GM19025 (cell line): Measurements from ENCODE around the gene TCTN1.
"Not testable (repeated sequence)": the region's sequence is repeated elsewhere in the genome, so short reads cannot be mapped to it uniquely, and the experiment has no call there.

Experiments used
- ATAC-seq: cut with Tn5 transposase; IDR thresholded peaks from one replicate; pipeline ENCODE4 v1.9.1; 2021; ENCODE audit warnings: mild to moderate bottlenecking, low read depth, moderate library complexity; ENCODE audit not compliant: unreplicated experiment

The TCTN1 gene

DNA sequence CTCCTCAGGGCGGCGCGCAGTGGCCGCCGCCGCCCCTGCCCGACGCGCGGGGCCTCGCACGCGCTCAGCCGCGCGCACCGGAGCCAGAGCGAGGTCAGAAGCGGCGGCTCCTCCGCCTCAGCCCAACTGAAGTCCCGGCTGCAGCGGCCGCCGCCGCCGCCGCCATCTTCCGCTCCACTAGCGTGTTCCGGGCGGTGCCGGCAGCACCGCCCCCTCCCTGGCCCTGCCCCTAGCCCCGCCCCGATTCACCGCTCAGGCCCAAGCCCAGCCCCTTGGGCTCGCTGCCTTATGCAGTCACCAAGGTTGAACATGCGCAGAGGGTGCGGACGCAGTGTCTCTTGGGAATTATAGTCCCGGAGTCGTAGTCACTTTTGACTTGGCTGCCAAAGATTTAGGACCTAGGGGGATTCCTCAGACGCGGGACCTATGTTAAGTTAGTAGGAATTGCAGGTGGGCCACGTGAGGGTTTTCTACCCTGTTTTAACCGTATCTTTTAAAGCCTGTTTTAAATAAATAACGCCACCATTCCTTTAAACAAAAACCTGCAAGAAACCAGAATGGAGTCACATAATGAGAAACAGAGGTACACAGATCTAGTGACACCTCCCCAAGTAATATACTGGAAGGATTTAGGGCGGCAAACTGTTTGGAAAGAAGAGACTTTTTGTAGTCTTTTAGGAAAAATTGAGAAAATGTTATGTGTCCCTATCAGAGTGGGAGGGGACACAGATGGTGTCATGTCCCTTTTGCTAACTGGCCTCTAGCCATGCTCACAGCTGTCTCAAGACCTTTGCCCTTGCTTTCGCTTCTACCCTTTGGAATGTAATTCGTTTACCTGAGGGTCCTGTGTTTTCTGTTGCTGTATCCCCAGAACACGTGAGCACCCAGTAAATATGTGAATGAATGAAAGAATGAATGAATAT lies 30.5 kb upstream of the TCTN1 start, which contains the start of gene PPTC7:
PPTC7 (minus strand) TSS at position 182 of the 923 bp plus-strand sequence. CDS start 287 bp downstream, outside the sequence.
- peak; percentile 86 for ATAC-seq

DNA sequence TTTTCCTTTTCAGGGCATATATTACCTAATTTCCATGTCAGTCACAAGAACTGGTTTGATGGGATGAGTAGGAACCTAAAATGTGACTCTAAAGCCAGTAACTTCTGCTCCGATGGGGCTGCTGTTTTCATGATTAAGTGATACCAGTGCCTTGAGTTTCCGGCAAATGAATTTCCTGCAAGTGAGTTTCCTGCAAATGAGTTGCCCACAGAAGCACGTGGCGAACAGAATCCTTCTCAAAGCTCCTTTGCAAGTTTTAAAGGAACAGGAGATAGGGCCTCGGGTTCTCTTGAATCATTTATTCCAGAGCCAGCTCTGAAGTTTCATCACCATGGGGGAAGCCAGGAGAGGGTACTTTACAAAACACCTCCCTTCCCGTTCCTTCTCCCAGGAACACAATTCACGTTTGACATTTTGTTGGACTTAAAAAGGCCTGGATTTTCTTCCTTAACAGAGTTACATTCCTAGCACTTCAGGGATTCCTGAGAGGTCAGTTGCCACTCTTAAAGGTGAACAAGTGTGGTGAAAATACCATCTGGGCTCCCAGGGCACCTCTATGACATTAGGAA lies 28.6 kb upstream of the TCTN1 start:
- ATAC-seq, result no peak

GRCh38 chr12:110587102-110587501 lies 26.8 kb upstream of the TCTN1 start:
- not testable (repeated sequence) for ATAC-seq

DNA sequence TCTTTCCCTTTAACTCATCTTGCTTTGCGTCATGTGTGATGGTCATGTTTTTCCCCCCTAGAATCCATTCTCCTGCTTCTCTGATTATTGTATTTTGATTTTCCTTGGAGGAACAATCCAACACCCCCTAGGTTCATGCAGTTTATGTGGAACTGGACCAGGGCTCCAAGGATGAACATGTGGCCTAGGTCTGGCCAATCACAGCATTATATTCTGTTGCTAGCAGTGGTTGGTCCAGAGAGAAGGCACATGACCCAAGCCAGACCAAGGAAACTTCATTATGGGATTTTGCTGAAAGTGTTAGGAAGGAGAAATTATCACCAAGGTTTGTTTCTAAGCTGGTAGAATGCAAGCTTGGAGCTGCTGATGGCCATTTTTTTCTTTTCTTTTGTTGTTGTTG lies 23.9 kb upstream of the TCTN1 start:
- no peak for ATAC-seq

- no peak for ATAC-seq
Observed at GRCh38 chr12:110590806-110591326, 23.1 kb upstream of the TCTN1 start.

DNA sequence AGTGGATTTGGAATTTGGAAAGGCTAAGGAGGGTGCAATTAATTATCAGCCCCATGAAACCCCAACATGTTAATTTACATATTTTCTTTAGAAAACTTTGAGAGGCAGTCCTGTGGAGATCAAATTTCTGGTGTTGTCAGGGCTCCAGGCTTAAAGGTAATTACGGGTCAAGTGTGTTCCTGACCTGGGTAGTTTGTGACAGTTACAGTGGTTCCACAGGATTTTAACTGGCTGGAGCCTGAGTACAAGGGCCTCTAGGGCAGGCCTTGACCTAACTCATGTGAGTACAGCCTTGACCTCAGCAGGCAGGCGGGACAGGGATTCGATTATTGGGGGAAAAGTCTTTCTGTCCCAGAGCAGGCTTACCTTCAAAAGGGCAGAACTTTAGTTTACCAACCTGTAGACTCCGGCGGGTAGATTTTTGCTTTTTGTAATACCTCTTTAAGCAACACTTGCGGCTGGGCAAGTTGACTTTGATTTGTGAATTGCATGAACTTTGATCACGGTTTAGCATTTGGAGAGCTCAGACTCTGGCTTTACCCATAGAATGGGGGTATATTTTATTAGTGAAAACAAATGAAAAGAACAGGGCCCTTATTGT lies 22.4 kb upstream of the TCTN1 start:
- ATAC-seq, result no peak

DNA sequence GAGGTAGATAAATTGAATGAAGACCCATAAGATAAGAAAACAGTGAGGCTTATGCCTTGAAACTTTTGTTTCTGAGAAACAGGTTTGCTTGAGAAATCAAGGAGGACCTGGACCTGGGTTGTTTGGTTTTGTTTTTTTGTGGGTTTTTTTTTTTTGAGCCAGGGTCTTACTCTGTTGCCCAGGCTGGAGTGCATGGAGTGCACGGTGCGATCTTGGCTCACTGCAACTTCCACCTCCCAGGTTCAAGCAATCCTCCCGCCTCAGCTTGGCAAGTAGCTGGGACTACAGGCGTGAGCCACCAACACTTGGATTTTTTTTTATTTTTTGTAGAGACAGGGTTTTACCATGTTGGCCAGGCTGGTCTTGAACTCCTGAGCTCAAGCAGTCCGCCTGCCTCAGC lies 21.9 kb upstream of the TCTN1 start:
- ATAC-seq, result no peak

DNA sequence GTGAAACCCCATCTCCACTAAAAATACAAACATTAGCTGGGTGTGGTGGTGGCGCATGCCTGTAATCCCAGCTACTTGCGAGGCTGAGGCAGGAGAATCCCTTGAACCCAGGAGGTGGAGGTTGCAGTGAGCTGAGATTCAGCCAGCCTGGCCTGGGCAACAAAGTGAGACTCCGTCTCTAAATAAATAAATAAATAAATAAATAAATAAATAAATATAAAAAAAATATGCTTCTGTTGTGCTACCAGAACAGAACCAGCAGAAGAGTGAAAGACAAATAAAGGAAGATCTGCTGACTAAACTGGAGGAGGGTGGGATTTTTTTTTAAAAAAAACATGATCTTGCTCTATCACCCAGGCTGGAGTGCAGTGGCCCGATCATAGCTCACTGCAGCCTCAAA lies 21.0 kb upstream of the TCTN1 start:
- not testable (repeated sequence) for ATAC-seq

GRCh38 chr12:110597885-110598284 lies 16.0 kb upstream of the TCTN1 start:
- ATAC-seq, result no peak

DNA sequence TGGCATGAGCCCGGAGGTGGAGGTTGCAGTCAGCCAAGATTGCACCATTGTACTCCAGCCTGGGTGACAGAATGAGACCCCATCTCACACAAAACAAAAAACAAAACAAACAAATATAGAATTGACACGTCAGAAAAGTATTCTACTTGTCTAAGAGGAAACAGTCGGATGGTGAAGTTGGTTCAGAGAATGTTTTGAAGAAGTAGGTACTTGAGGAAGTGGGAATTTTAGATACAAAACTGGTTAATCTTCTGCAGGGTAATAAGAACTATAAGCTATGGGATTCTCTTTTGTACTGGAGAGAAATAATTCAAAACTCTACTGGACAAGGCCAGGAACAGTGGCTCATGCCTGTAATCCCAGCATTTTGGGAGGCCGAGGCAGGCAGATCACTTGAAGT lies 14.6 kb upstream of the TCTN1 start:
- no peak for ATAC-seq

GRCh38 chr12:110600254-110600653 lies 13.7 kb upstream of the TCTN1 start:
- ATAC-seq, result no peak

GRCh38 chr12:110602085-110602814 lies 11.7 kb upstream of the TCTN1 start:
- ATAC-seq, result not testable (repeated sequence)

GRCh38 chr12:110606253-110606611 lies 7.7 kb upstream of the TCTN1 start:
- ATAC-seq, result no peak

GRCh38 chr12:110613071-110613770 lies 708 bp upstream of the TCTN1 start:
- ATAC-seq, result no peak

DNA sequence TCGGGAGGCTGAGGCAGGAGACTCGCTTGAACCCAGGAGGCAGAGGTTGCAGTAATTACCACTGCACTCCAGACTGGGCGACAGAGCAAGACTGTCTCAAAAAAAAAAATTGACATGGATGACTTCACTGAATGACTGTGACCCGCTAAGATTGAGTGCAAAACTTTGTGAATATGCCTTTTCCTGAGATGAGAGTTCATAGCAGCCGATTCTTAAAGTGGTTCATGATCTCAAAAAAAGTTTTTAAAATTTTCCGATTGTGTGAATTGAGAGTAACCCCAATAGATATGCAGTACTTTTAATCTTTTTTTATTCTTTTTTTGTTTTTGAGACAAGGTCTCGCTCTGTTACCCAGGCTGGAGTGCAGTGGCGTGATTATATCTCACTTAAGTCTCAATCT lies 1.2 kb downstream of the TCTN1 start:
- ATAC-seq, result no peak

DNA sequence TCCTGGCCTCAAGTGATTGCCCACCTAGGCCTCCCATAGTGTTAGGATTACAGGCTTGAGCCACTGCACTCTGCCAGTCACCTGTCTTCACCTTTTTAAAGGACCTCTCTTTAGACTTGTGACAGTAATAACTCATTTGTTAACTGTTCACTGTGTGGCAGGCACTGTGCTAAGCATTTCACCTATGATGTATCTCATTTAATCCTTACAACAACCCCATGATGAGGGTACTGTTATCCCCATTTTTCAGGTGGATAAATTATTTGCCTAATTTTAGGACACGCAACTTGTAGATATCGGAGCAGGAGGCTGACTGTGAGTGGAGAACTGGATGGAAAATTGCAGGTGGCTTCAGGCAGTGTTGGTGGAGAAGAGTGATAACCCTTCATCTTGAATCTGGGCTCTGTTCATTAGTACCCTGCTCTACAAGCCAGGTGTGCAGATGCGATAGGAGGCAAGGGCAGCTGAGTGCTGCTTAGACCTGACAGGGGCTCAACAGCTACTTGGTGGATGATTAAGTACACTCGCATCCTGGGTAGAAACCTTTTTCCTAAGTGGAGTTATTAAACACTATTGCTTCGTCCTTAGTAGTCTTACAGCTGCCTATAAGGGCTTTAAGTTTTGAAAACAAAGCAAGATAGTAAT lies 2.7 kb downstream of the TCTN1 start:
- ATAC-seq, result no peak

GRCh38 chr12:110619534-110619953 lies 5.6 kb downstream of the TCTN1 start:
- ATAC-seq, result peak; percentile 69

- no peak for ATAC-seq
Observed at GRCh38 chr12:110622582-110622981, 8.7 kb downstream of the TCTN1 start.

DNA sequence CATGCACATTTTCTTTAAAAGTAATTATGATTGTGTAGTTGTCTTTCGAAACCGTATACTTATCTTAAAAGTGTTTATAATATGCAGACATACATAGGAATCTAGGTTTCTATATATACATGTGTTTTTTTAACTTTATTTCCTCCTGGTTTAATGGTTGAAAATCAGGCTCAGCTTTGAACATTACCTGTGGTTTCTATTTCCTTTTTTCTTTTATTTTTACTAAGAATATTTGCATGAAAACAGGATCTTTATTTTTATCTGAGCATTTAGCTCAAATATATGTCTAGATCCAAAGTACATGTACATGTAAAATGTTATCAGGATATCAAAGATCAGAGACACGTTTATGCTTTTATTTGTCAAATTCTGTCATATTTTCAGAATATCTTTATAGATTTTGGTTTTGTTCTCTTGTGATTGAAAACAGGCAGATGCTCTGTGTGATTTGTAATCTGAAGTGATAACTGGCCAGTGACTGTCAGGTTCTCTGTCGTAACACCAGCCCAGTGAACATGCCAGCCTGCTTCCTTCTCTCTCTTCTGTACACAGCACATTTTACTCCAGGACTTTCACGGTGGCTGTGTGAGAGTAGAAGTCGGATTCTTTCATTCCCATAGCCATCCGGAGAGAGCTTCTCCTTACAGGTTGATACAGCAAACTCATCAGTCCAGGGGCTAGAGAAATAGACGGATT lies 13.7 kb downstream of the TCTN1 start:
- ATAC-seq, result no peak
